WTC11 (cell line): ENCODE data around the gene ZSCAN9. TPM values are rescaled to one million over a fixed set of nuclear protein-coding genes. Genes with fewer than 3 reads are reported as not detected.

ENCODE experiments used
- ATAC-seq: fragments of 200-7000 bp; cut with Tn5 transposase; 2 replicates; pipeline ENCODE4 v1.10.0; 2021; ENCODE audit warnings: mild to moderate bottlenecking, moderate library complexity
- CTCF ChIA-PET: fragments of 300-600 bp; sonication (Branson Sonifier 250); formaldehyde crosslinking; loops from one replicate; lab custom pipeline; 2021; ENCODE audit warnings: antibody characterized with exemption; lab: Charles Lee
- POLR2A ChIA-PET: fragments of 350-600 bp; sonication (Branson Sonifier 250); formaldehyde crosslinking; loops from one replicate; lab custom pipeline; 2021; ENCODE audit warnings: antibody characterized with exemption; lab: Charles Lee
- DNase-seq: peaks from one replicate; pipeline ENCODE4 v3.0.0; 2021; ENCODE audit warnings: low spot score
- H3K27ac Mint-ChIP-seq: 2 replicates; pipeline ENCODE4 v1.8.0; 2021; ENCODE audit warnings: mixed read lengths
- H3K27me3 Mint-ChIP-seq: 2 replicates; pipeline ENCODE4 v1.8.0; 2021; ENCODE audit warnings: low read depth, mild to moderate bottlenecking, moderate library complexity, mixed read lengths
- H3K36me3 Mint-ChIP-seq: 2 replicates; pipeline ENCODE4 v1.8.0; 2021; ENCODE audit warnings: mixed read lengths
- H3K4me1 Mint-ChIP-seq: 2 replicates; pipeline ENCODE4 v1.8.0; 2022; ENCODE audit warnings: mixed read lengths
- H3K4me3 Mint-ChIP-seq: 2 replicates; pipeline ENCODE4 v1.8.0; 2021; ENCODE audit warnings: mild to moderate bottlenecking, moderate library complexity, mixed read lengths
- H3K9me3 Mint-ChIP-seq: 2 replicates; pipeline ENCODE4 v1.8.0; 2021; ENCODE audit warnings: mixed read lengths
- AFF4 ChIP-seq: sonication (generic); formaldehyde crosslinking; IDR thresholded peaks from 2 replicates; pipeline ENCODE4 v1.8.1; 2023; ENCODE audit warnings: mild to moderate bottlenecking, missing genetic modification reagents, borderline replicate concordance
- CBFB ChIP-seq: sonication (generic); formaldehyde crosslinking; IDR thresholded peaks from 2 replicates; pipeline ENCODE4 v1.8.1; 2022; ENCODE audit warnings: mild to moderate bottlenecking, low read depth, missing genetic modification reagents
- E2F5 ChIP-seq: sonication (generic); formaldehyde crosslinking; IDR thresholded peaks from 2 replicates; pipeline ENCODE4 v1.8.1; 2022; ENCODE audit warnings: mild to moderate bottlenecking, moderate library complexity, missing genetic modification reagents
- FOXK1 ChIP-seq: sonication (generic); formaldehyde crosslinking; IDR thresholded peaks from 2 replicates; pipeline ENCODE4 v1.8.0; 2022; ENCODE audit warnings: mild to moderate bottlenecking, moderate library complexity, missing genetic modification reagents
- FOXP1 ChIP-seq: sonication (generic); formaldehyde crosslinking; IDR thresholded peaks from 2 replicates; pipeline ENCODE4 v1.8.0; 2022; ENCODE audit warnings: missing genetic modification reagents, mild to moderate bottlenecking, moderate library complexity, borderline replicate concordance
- FOXP4 ChIP-seq: sonication (generic); formaldehyde crosslinking; IDR thresholded peaks from 2 replicates; pipeline ENCODE4 v1.8.0; 2022; ENCODE audit warnings: mild to moderate bottlenecking, missing genetic modification reagents
- GABPB1 ChIP-seq: sonication (generic); formaldehyde crosslinking; IDR thresholded peaks from 2 replicates; pipeline ENCODE4 v1.8.1; 2023; ENCODE audit warnings: mild to moderate bottlenecking, missing genetic modification reagents
- HMGXB4 ChIP-seq: sonication (generic); formaldehyde crosslinking; IDR thresholded peaks from 2 replicates; pipeline ENCODE4 v1.8.1; 2023; ENCODE audit warnings: mild to moderate bottlenecking, moderate library complexity, missing genetic modification reagents
- KAT7 ChIP-seq: sonication (generic); formaldehyde crosslinking; IDR thresholded peaks from 2 replicates; pipeline ENCODE4 v1.8.1; 2023; ENCODE audit warnings: missing genetic modification reagents, mild to moderate bottlenecking, borderline replicate concordance
- MYBL2 ChIP-seq: sonication (generic); formaldehyde crosslinking; IDR thresholded peaks from 2 replicates; pipeline ENCODE4 v1.8.1; 2023; ENCODE audit warnings: mild to moderate bottlenecking, moderate library complexity, missing genetic modification reagents
- NR2C2 ChIP-seq: sonication (generic); formaldehyde crosslinking; IDR thresholded peaks from 2 replicates; pipeline ENCODE4 v1.8.0; 2022; ENCODE audit warnings: mild to moderate bottlenecking, missing genetic modification reagents
- NR3C1 ChIP-seq: sonication (generic); formaldehyde crosslinking; conservative IDR thresholded peaks from 2 replicates; pipeline ENCODE4 v1.8.1; 2023; ENCODE audit warnings: low read depth, mild to moderate bottlenecking, missing genetic modification reagents
- RORB ChIP-seq: fragments of 250-450 bp; sonication (Bioruptor Pico); IDR thresholded peaks from 2 replicates; pipeline ENCODE4 v1.9.0; 2021; ENCODE audit warnings: mild to moderate bottlenecking
- SMAD3 ChIP-seq: sonication (generic); formaldehyde crosslinking; IDR thresholded peaks from 2 replicates; pipeline ENCODE4 v1.8.0; 2022; ENCODE audit warnings: missing genetic modification reagents, mild to moderate bottlenecking, borderline replicate concordance
- TCF7 ChIP-seq: sonication (generic); formaldehyde crosslinking; IDR thresholded peaks from 2 replicates; pipeline ENCODE4 v1.8.0; 2022; ENCODE audit warnings: mild to moderate bottlenecking, low read depth, missing genetic modification reagents, moderate library complexity
- ZBTB43 ChIP-seq: sonication (generic); formaldehyde crosslinking; IDR thresholded peaks from 2 replicates; pipeline ENCODE4 v1.8.1; 2023; ENCODE audit warnings: mild to moderate bottlenecking, missing genetic modification reagents
- ZMAT4 ChIP-seq: fragments of 250-450 bp; sonication (Bioruptor Pico); IDR thresholded peaks from 2 replicates; pipeline ENCODE4 v1.9.0; 2021; ENCODE audit warnings: mild to moderate bottlenecking
- ZNF232 ChIP-seq: sonication (generic); formaldehyde crosslinking; IDR thresholded peaks from 2 replicates; pipeline ENCODE4 v1.8.0; 2022; ENCODE audit warnings: mild to moderate bottlenecking, missing genetic modification reagents
- ZNF263 ChIP-seq: sonication (generic); formaldehyde crosslinking; IDR thresholded peaks from 2 replicates; pipeline ENCODE4 v1.8.1; 2022; ENCODE audit warnings: low read depth, mild to moderate bottlenecking, moderate library complexity, missing genetic modification reagents
- ZNF671 ChIP-seq: fragments of 250-450 bp; sonication (Bioruptor Pico); IDR thresholded peaks from 2 replicates; pipeline ENCODE4 v1.8.0; 2021; ENCODE audit warnings: mild to moderate bottlenecking
- total RNA-seq: library from RNA; stranded (reverse); gene quantifications from 3 replicates; pipeline ENCODE4 v1.2.3, GENCODE V29; 2021

The ZSCAN9 gene
- total RNA-seq, 1 experiment from 2014 or later: 15.1 TPM

DNA sequence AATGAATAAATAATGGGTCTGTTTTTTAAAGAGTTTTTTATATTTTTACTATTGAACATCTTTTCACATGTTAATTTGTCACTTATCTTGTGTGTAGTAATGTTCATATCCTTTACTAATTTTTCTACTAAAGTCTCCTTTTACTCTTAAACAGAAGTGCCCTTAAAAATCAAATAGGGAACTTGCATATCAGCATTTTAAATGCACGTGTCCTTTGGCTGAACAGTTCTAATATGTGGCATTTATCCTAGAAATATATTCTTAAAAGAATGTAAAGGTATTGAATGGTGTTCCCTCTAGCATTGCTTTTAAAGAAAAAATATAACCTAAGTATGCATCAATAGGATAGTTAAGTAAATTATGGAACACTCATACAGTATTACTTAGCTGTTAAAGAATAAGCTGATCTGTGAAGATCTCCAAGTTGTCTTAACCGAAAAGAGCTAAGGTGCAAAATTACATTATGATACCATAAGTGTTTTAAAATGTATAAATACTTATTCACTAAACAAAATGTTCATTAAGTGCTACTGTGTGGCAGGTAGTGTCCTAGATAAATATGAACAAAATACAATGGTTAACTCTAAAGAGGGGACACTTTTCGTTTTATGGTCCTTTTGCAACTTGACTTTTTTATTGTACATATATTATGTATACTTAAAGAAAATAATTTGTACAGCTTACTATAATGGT, 55.7 kb downstream of the ZSCAN9 start (continued):
- TF ChIP-seq HMGXB4 (CRISPR knock-in tag) (no peak), ZBTB43 (CRISPR knock-in tag) (no peak), RORB (CRISPR knock-in tag) (no peak), NR3C1 (CRISPR knock-in tag) (no peak), ZNF232 (no peak), MYBL2 (CRISPR knock-in tag) (no peak), ZNF263 (CRISPR knock-in tag) (no peak), FOXK1 (CRISPR knock-in tag) (no peak), ZNF671 (CRISPR knock-in tag) (no peak), KAT7 (CRISPR knock-in tag) (no peak)

DNA sequence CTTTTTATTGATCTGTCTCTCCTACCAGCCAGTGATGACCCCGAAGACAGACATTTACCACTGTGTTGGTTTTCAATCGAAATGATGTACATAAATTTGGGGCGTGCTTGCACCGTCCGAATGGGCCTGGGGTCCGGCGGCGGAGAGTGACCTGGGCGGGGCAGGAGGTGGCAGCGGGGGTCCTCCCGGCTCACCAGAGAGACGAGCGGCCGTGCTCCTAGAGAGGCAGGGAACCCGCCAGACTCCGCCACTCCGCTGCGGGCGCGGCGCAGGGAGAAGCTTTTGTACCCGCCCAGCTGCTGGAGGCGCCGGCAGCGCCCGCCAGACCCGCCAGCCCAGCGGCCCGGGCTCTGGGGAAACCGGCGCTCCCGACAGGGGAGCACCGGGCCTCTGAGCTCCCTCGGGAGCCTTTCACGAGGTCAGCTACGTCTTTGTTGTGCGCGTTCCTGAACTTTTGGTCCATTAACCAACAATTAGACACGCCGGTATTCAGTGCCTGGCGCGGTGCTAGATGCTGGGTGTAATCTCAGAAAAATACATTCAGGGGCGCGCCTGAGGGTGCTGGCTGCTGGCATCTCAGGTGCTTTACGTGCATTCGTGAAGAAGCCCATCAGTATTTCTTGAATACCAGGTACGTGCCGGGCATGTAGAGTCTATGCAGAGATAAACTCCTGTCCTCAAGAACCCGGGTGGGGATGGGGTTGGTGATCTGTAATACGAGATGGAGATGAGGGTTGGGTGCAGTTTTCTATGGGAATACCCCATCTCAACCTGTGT, 56.4 kb downstream of the ZSCAN9 start, which contains the start of gene PGBD1:
PGBD1 (plus strand) TSS at position 285 of the 777 bp plus-strand sequence. CDS start 2,242 bp downstream, outside the sequence.
- peaks cover 9% of the 10 kb centered on the region for H3K36me3 Mint-ChIP-seq
- ChIA-PET CTCF (interaction anchor here (0.7 to 1.1 kb wide), 2 partner anchors 14 to 75 kb away, joined by 3 to 26 read pairs; partner anchors contain the start of gene ZSCAN26), POLR2A (interaction anchor here (0.6 to 1.6 kb wide), 5 partner anchors 14 to 157 kb away, joined by 3 to 10 read pairs (median 3); partner anchors contain the start of genes ZSCAN16 and ZSCAN26)
- peaks cover 4% of the 10 kb centered on the region; the same call in 1 of the 2 replicates for H3K27me3 Mint-ChIP-seq
- H3K27ac Mint-ChIP-seq: no peak within 1 kb of the TSS
- DNase-seq (peak; percentile 92), ATAC-seq (peak; percentile 97)
- peaks cover 14% of the 10 kb centered on the region for H3K4me1 Mint-ChIP-seq
- H3K4me3 Mint-ChIP-seq: peak within 1 kb of the TSS; percentile 97
- no peaks in the 10 kb centered on the region for H3K9me3 Mint-ChIP-seq
- TF ChIP-seq CBFB: no peak
- 0 out of 2 replicates have a peak, but pooled peaks have one; percentile 41 for TF ChIP-seq FOXP4
- TF ChIP-seq ZMAT4 (CRISPR knock-in tag): no peak
- no peak for TF ChIP-seq AFF4 (CRISPR knock-in tag)
- TF ChIP-seq TCF7 (CRISPR knock-in tag): no peak
- TF ChIP-seq FOXP1 (CRISPR knock-in tag): peak; percentile 60; the same call in 1 of the 2 replicates
- TF ChIP-seq RORB (CRISPR knock-in tag): no peak
- TF ChIP-seq E2F5 (CRISPR knock-in tag): 0 out of 2 replicates have a peak, but pooled peaks have one; percentile 60
- peak; percentile 20; the same call in 1 of the 2 replicates for TF ChIP-seq GABPB1 (CRISPR knock-in tag)
- no peak for TF ChIP-seq SMAD3 (CRISPR knock-in tag)
- TF ChIP-seq NR2C2 (CRISPR knock-in tag): no peak
